Gastroesophageal sphincter (tissue), 4 donors: ENCODE data around the gene CPN1. TPM values are rescaled to one million over a fixed set of nuclear protein-coding genes. Genes with fewer than 3 reads are reported as not detected.
A peak's percentile ranks its signal among the peaks of the same experiment; 100 is the strongest.

Experiments used
- ATAC-seq: fragments of 150-250 bp; one replicate; pipeline ENCODE4 v1.9.1; 2016; ENCODE audit warnings: mild to moderate bottlenecking, moderate library complexity
- H3K27ac ChIP-seq, 4 donors: fragments of 200-600 bp; sonication (generic) in 3 of 4; 1 replicate in 3 of 4; 2 replicates in 1 of 4; pipeline ENCODE4 v1.5.1; 2016 to 2019
- H3K27me3 ChIP-seq: fragments of 200-600 bp; sonication (generic); one replicate; pipeline ENCODE4 v1.5.1; 2019
- H3K36me3 ChIP-seq, 2 donors: fragments of 200-600 bp; sonication (generic); one replicate each; pipeline ENCODE4 v1.5.1; 2019; ENCODE audit warnings: control low read depth in 1 of 2
- H3K4me1 ChIP-seq, 3 donors: fragments of 200-600 bp; sonication (generic); 1 replicate in 2 of 3; 2 replicates in 1 of 3; pipeline ENCODE4 v1.5.1; 2016 to 2019; ENCODE audit warnings: control low read depth in 2 of 3
- H3K4me3 ChIP-seq, 2 donors: fragments of 200-600 bp; sonication (generic); one replicate each; pipeline ENCODE4 v1.5.1; 2019; ENCODE audit warnings: mild to moderate bottlenecking in 1 of 2, moderate library complexity in 1 of 2
- H3K9me3 ChIP-seq, 3 donors: fragments of 200-600 bp; sonication (generic); one replicate each; pipeline ENCODE4 v1.5.1; 2017 to 2019; ENCODE audit warnings: control low read depth in 2 of 3
- CTCF ChIP-seq, 4 experiments: fragments of 200-600 bp in 2 of 4; fragments of 450-650 bp in 2 of 4; sonication (generic) in 1 of 4; IDR thresholded peaks; one replicate each; pipeline ENCODE4 v1.5.1; 2017 to 2019; ENCODE audit warnings: antibody characterized with exemption in 4 of 4, mild to moderate bottlenecking in 2 of 4, moderate library complexity in 2 of 4
- EP300 ChIP-seq: sonication (generic); formaldehyde crosslinking; IDR thresholded peaks from one replicate; pipeline ENCODE4 v1.6.1; 2017; ENCODE audit warnings: antibody characterized with exemption, mild to moderate bottlenecking
- POLR2A ChIP-seq, 2 donors: fragments of 450-650 bp; IDR thresholded peaks; one replicate each; pipeline ENCODE4 v1.6.1; 2017; ENCODE audit warnings: antibody characterized with exemption in 2 of 2, mild to moderate bottlenecking in 2 of 2, moderate library complexity in 1 of 2
- POLR2AphosphoS5 ChIP-seq: sonication (generic); formaldehyde crosslinking; IDR thresholded peaks from one replicate; pipeline ENCODE4 v1.6.1; 2017; ENCODE audit warnings: antibody characterized with exemption
- WGBS, 2 donors: methylation state at CpG; one replicate each; pipeline ENCODE4 v1.1.5; 2018; ENCODE audit warnings: low coverage in 1 of 2; 5-methylcytosine and 5-hydroxymethylcytosine counted together
- total RNA-seq, 4 donors: library from RNA; depleted of rRNA; stranded (reverse); fragments of >200 nt; gene quantifications; one replicate each; pipeline ENCODE4 v1.1.0, GENCODE V29; 2016

CPN1 gene
- total RNA-seq, 4 donors from 2014 or later = not detected

GRCh38 chr10:100053686-100054460, 27.8 kb downstream of the CPN1 start:
- WGBS, 2 donors = 29 to 39% methylated on average over 6 of the region's 6 CpGs
- no peak overlapping the region for H3K4me3 ChIP-seq
- H3K9me3 ChIP-seq = peaks cover 0 to 10% (median 0%) of the 10 kb centered on the region in 3 donors
- no peaks in the 10 kb centered on the region for H3K4me1 ChIP-seq
- no peak overlapping the region for H3K27ac ChIP-seq
- ATAC-seq = no peak
- TF ChIP-seq EP300 = no peak
- H3K27me3 ChIP-seq = peaks cover 20% of the 10 kb centered on the region
- no peaks in the 10 kb centered on the region for H3K36me3 ChIP-seq

- Histone ChIP-seq H3K4me1 (peaks cover 0 to 20% (median 0%) of the 10 kb centered on the region in 3 donors), H3K27me3 (no peaks in the 10 kb centered on the region), H3K36me3 (no peaks in the 10 kb centered on the region), H3K9me3 (no peaks in the 10 kb centered on the region), H3K4me3 (no peak overlapping the region), H3K27ac (peak overlapping the region in 1 of 4 donors; percentile 9)
- TF ChIP-seq EP300 = no peak
- TF ChIP-seq POLR2AphosphoS5 = peak; percentile 24
- TF ChIP-seq CTCF (IDR thresholded peaks at IDR 0.05) = peak; percentile 94 to 96 (median 94)
- WGBS, 2 donors = 0 to 42% methylated on average over 2 of the region's 7 CpGs
- peak; percentile 61 for ATAC-seq
Observed at GRCh38 chr10:100046021-100046486, 35.6 kb downstream of the CPN1 start.

GRCh38 chr10:100045592-100045991, 36.1 kb downstream of the CPN1 start:
- H3K36me3 ChIP-seq = no peaks in the 10 kb centered on the region
- peak overlapping the region in 2 of 4 donors; percentile 9 to 73 for H3K27ac ChIP-seq
- no peaks in the 10 kb centered on the region for H3K27me3 ChIP-seq
- TF ChIP-seq EP300 (no peak), CTCF (IDR thresholded peaks at IDR 0.05) (no peak), POLR2A (IDR thresholded peaks at IDR 0.05) (no peak), POLR2AphosphoS5 (no peak)
- H3K9me3 ChIP-seq = no peaks in the 10 kb centered on the region
- peaks cover 0 to 20% (median 0%) of the 10 kb centered on the region in 3 donors for H3K4me1 ChIP-seq
- ATAC-seq = no peak
- WGBS, 2 donors = 57 to 61% methylated on average over 2 of the region's 2 CpGs
- no peak overlapping the region for H3K4me3 ChIP-seq

- ATAC-seq = peak; percentile 85
- Histone ChIP-seq H3K27me3 (no peaks in the 10 kb centered on the region), H3K36me3 (no peaks in the 10 kb centered on the region), H3K9me3 (no peaks in the 10 kb centered on the region), H3K27ac (peak overlapping the region in 3 of 4 donors; percentile 61 to 73 (median 71)), H3K4me1 (peaks cover 0 to 21% (median 0%) of the 10 kb centered on the region in 3 donors), H3K4me3 (no peak overlapping the region)
- 48 to 66% methylated on average over 2 to 3 of the region's 3 CpGs for whole genome bisulfite sequencing, 2 donors
- TF ChIP-seq EP300 = no peak
- no peak for TF ChIP-seq POLR2A (IDR thresholded peaks at IDR 0.05)
- no peak for TF ChIP-seq CTCF (IDR thresholded peaks at IDR 0.05)
- no peak for TF ChIP-seq POLR2AphosphoS5
Observed at GRCh38 chr10:100043796-100044195, 37.9 kb downstream of the CPN1 start.

- Histone ChIP-seq H3K4me3 (no peak overlapping the region), H3K4me1 (peaks cover 0 to 26% (median 0%) of the 10 kb centered on the region in 3 donors), H3K9me3 (no peaks in the 10 kb centered on the region), H3K27ac (peak overlapping the region in 3 of 4 donors; percentile 61 to 73 (median 71)), H3K27me3 (no peaks in the 10 kb centered on the region), H3K36me3 (no peaks in the 10 kb centered on the region)
- no peak for ATAC-seq
- TF ChIP-seq CTCF (IDR thresholded peaks at IDR 0.05) (no peak), EP300 (no peak)
- WGBS, 2 donors = 79 to 95% methylated on average over 2 of the region's 2 CpGs
Observed at GRCh38 chr10:100043344-100043743, 38.3 kb downstream of the CPN1 start.
